Endothelial cell (in vitro differentiated cells): ENCODE data around the gene IWS1. TPM values are rescaled to one million over a fixed set of nuclear protein-coding genes. Genes with fewer than 3 reads are reported as not detected.
"Not testable (repeated sequence)": the region's sequence is repeated elsewhere in the genome, so short reads cannot be mapped to it uniquely, and the experiment has no call there.

ENCODE experiments used
- DNase-seq: peaks from one replicate; pipeline ENCODE4 v3.0.0; 2021; ENCODE audit warnings: low spot score
- H3K27ac Mint-ChIP-seq: one replicate; pipeline ENCODE4 v1.8.0; 2021; ENCODE audit warnings: mixed read lengths, inconsistent platforms; ENCODE audit not compliant: unreplicated experiment
- H3K27me3 Mint-ChIP-seq: one replicate; pipeline ENCODE4 v1.8.0; 2021; ENCODE audit warnings: mild to moderate bottlenecking, moderate library complexity, mixed read lengths, inconsistent platforms; ENCODE audit not compliant: unreplicated experiment
- H3K36me3 Mint-ChIP-seq: one replicate; pipeline ENCODE4 v1.8.0; 2021; ENCODE audit warnings: mild to moderate bottlenecking, low read depth, mixed read lengths, inconsistent platforms; ENCODE audit not compliant: unreplicated experiment
- H3K4me1 Mint-ChIP-seq: one replicate; pipeline ENCODE4 v1.8.0; 2021; ENCODE audit warnings: mild to moderate bottlenecking, mixed read lengths, inconsistent platforms; ENCODE audit not compliant: unreplicated experiment
- H3K4me3 Mint-ChIP-seq: one replicate; pipeline ENCODE4 v1.8.0; 2021; ENCODE audit warnings: mild to moderate bottlenecking, mixed read lengths, inconsistent platforms; ENCODE audit not compliant: unreplicated experiment
- H3K9me3 Mint-ChIP-seq: one replicate; pipeline ENCODE4 v1.8.0; 2021; ENCODE audit warnings: mixed read lengths, inconsistent platforms; ENCODE audit not compliant: unreplicated experiment
- CTCF ChIP-seq: fragments of 200-600 bp; sonication (generic); IDR thresholded peaks from one replicate; pipeline ENCODE4 v1.5.0; 2021; ENCODE audit warnings: antibody characterized with exemption; ENCODE audit not compliant: unreplicated experiment
- total RNA-seq: library from RNA; stranded (reverse); fragmentation: NEBNext Ultra II Directional; extraction: Animal tissue kit (Norgen Biotek cat#: 25700); gene quantifications from one replicate; pipeline ENCODE4 v1.2.1, GENCODE V29; 2021; ENCODE audit not compliant: unreplicated experiment

IWS1 gene
- total RNA-seq, 1 donor from 2014 or later, result 50.5 TPM

- no peaks in the 10 kb centered on the region for H3K9me3 Mint-ChIP-seq
- H3K36me3 Mint-ChIP-seq, result peaks cover 9% of the 10 kb centered on the region
- H3K4me1 Mint-ChIP-seq, result peaks cover 18% of the 10 kb centered on the region
- no peak for TF ChIP-seq CTCF
- DNase-seq, result no peak
- H3K27ac Mint-ChIP-seq, result no peak overlapping the region
- H3K4me3 Mint-ChIP-seq, result no peak overlapping the region
- peaks cover 18% of the 10 kb centered on the region for H3K27me3 Mint-ChIP-seq
Measured at GRCh38 chr2:127528487-127528886, 2.2 kb upstream of the IWS1 start.

- Mint-ChIP-seq H3K4me1 (peaks cover 18% of the 10 kb centered on the region), H3K27me3 (peaks cover 18% of the 10 kb centered on the region), H3K4me3 (peak overlapping the region; percentile 99), H3K9me3 (no peaks in the 10 kb centered on the region), H3K27ac (peak overlapping the region; percentile 97), H3K36me3 (peaks cover 11% of the 10 kb centered on the region)
- no peak for DNase-seq
- no peak for TF ChIP-seq CTCF
Measured at GRCh38 chr2:127527001-127527804, 914 bp upstream of the IWS1 start.

GRCh38 chr2:127525691-127526131 lies 578 bp downstream of the IWS1 start:
- peak overlapping the region; percentile 99 for H3K4me3 Mint-ChIP-seq
- H3K36me3 Mint-ChIP-seq, result peaks cover 14% of the 10 kb centered on the region
- peak; percentile 31 for DNase-seq
- no peak for TF ChIP-seq CTCF
- peaks cover 18% of the 10 kb centered on the region for H3K27me3 Mint-ChIP-seq
- no peaks in the 10 kb centered on the region for H3K9me3 Mint-ChIP-seq
- H3K4me1 Mint-ChIP-seq, result peaks cover 18% of the 10 kb centered on the region
- peak overlapping the region; percentile 97 for H3K27ac Mint-ChIP-seq

GRCh38 chr2:127524198-127524834 lies 2.0 kb downstream of the IWS1 start:
- not testable (repeated sequence) for H3K4me3 Mint-ChIP-seq, DNase-seq, H3K27ac Mint-ChIP-seq, H3K9me3 Mint-ChIP-seq
- Mint-ChIP-seq H3K36me3 (peaks cover 14% of the 10 kb centered on the region), H3K27me3 (peaks cover 14% of the 10 kb centered on the region), H3K4me1 (peaks cover 18% of the 10 kb centered on the region)

GRCh38 chr2:127523269-127523939 lies 2.9 kb downstream of the IWS1 start:
- Mint-ChIP-seq H3K4me1 (peaks cover 18% of the 10 kb centered on the region), H3K27ac (no peak overlapping the region), H3K9me3 (no peaks in the 10 kb centered on the region), H3K4me3 (no peak overlapping the region), H3K36me3 (peaks cover 14% of the 10 kb centered on the region), H3K27me3 (peaks cover 14% of the 10 kb centered on the region)
- DNase-seq, result no peak
- no peak for TF ChIP-seq CTCF
